ENCODE results near the gene RNF220.

RNF220 gene

GRCh38 chr1:44515416-44515815 is 110.4 kb downstream of the RNF220 start:
- in situ Hi-C loops (cut with MboI; ENCODE audit: low sequenced_read_pairs) = no loop called here

GRCh38 chr1:44519035-44519676 is 114.1 kb downstream of the RNF220 start:
- in situ Hi-C loops (cut with MboI; ENCODE audit: low sequenced_read_pairs) = no loop called here

DNA sequence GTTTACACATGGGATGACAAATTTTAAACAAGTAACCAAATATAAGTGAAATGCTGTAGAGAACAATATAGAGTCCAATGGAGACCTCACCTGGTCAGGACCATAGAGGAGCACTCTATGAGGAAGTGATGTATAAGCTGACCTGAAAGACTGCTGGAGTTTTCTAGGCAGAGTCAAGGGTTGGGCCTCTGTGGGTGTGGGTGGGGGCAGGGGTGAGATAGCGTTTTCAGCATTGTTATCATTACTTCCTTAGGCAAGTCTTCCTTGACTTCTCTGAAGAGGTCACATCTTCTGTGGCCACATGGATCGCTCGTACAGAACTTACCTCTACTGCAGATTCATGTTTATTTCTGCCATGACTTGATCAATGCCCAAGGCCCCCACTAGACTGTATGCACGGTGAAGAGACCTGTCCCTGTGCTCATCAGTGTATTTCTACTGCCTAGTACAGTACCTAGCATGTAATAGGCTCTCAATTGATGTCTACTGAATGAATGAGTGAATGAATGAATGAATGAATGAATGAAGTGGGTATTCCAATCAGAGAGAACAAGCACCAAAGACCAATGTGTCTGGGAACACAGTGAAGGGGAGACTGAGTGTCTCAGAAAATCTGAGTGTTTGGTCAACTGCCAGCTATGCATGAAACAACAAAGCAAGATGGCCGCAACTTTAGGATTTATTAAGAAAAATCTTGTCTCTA is 116.5 kb downstream of the RNF220 start:
- in situ Hi-C loops (cut with MboI; ENCODE audit: low sequenced_read_pairs) = no loop called here

DNA sequence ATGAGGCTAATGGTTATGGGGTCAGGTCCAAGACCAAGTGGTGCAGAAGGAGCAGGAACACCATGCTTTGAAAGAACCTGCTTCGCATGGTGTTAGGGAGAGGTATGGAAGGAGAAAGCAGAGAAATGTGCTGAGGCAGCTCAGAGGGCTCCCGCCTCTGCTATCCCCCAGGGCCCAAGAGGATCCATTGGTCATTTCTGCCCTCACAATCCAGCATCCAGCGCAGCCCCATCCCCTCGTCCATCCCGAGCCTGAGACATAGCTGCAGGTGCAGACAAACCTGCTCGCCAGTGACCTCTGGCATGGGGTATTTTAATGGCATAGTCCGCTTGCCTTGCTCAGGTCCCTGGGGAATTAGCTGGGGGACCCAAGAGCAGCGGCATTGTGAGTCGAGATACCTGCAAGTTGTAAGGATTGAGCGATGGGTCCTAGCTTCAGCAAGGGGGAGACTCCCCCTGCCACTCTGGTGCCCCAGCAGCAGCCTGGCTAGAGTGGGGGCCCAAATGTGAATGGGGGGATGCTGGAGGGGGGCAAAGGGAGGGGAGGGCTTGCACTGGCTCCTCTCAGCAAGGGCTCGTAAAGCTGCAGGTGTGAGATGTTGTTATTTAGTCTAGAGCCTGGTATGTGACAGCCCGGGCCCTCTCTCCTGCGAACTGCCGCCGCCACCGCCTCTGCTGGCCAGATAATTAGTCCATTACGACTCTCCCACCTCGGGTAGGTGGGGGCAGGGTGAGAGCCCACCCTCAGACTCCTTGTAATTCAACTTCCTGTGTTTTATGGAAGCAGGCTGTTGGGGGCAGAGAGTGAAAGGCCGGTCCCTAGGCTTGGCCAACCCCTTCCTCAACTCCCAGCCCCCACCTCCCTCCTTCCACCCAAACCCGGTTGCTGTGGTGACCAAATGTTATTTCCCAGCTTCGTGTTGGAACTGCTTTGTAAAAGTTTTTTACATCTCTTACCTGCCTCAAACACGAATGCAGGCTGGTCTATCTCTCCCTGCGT is 118.8 kb downstream of the RNF220 start:
- in situ Hi-C loops (cut with MboI; ENCODE audit: low sequenced_read_pairs) = no loop called here

DNA sequence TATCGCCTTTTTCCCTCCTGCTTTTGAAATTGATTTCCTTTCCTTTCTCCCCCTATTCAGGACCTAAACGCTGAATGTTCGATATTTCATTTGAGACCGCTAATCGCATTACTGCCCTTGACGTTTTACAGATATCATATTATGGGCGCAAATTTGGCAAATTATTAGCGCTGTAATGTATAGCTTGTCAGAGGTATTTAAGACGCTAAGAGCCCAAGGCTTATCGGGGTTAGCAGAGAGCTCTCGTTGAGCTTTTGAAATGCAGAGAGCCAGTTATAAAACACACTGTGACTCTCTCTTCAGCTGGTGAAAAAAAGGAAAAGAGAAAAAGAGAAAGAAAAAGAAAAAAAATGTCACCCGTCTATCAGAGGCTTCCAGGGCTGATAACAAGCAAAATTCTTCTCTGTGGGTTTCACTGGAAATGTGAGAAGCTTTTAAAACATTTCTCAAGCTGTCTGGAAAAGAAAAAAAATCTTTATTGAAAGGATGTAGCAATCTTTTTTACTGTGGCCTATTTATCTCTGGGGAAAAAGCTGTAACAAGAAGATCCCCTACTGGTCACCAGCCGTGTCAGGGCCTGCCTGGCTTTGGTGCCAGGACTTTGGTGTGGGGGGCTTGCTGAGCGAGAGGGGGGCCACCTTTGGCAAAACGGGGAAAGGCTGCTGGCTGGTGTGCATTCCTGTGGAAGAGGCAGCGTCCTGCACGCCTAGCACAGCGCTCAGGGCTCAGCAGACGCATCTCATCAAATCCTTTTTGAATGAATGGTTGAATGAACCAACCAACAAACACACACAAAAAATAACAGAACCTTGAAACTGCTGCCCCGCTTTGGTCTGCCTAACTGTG is 119.8 kb downstream of the RNF220 start:
- in situ Hi-C loops (cut with MboI; ENCODE audit: low sequenced_read_pairs) = no loop called here

DNA sequence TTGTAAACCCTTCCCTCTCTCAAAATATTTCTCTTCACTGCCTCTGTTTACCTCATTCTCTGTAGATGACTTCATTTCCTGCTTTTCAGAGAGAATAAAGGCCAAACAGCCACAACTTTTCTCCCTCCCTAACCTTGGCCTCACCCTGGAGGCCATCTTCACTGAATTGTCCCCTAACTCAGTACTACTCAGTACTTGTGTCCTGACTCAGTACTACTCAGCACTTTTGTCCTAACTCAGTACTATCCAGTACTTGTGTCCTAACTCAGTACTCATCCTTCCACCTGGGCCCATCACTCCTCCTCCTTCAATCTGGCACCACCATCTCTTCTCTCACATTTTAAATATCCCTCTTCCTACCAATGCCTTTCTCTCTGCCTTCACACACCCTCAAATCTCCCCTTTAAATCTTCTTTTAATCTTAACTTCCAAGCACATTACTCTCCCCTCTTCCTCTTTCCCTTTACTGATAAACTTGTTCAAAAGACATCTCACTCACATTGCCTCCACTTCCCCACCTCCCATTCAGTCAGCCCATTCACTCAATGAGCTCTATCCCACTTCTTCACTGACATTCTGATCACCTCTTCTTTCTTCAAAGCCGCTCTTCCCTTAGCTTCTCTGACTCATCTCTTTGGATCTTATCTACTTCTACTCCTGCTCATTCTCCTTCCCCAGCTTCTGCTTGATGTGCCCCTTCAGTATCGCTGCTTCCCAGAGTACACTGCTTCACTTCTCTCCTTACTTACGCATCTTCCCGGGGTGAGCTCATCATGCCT is 121.4 kb downstream of the RNF220 start:
- in situ Hi-C loops (cut with MboI; ENCODE audit: low sequenced_read_pairs) = no loop called here

DNA sequence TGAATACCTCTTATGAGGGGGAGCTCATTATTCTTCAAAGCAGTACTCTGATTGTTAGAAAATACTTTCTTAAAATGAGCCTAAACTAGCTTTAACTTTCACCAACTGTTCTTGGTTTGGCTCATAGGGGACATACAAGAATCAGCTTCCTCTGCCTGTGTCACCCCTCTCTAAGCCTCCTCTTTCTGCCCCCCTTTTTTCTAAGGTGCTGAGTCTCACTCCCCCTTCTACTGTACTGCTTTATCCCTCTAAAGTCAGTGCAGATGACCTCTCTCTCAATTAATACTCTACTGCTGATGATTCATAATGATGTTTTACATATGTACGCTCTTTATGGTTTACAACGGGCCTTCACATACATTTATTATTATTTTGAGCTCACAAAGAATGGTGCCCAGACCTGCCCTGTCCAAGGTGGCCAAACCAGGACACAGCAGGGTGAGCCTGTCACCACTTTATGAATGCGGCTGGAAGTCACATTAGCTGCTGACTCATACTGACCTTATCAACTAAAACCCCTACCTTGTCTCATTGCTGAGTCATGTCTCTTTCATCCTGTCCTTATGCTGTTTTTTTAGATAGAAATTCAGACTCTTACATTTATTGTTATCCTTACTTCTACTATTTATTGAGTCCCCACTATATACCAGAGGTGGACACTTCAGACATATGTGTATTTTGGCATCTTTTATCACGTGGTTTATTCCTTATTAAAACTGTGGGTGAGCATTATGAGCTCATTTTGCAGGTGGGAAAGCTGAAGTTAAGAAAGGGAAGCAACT is 126.9 kb downstream of the RNF220 start:
- in situ Hi-C loops (cut with MboI; ENCODE audit: low sequenced_read_pairs) = no loop called here

DNA sequence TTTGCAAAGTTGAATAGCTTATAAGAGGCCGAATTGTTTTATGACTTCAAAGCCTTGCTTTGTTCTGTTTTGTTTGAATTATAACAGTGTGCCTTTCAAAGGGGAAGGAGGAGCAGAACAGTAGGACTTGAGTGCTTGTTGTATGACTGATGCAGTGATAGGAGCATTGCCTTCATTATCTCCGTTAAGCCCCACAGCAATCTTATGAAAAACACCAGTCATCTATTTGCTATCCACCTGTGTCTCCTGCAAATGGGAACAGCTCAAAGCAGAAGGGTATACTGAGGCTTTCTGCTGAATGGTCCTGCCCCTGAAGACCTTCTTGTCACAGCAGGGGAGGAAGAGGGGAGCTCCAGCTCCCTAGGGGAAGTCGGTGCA is 127.5 kb downstream of the RNF220 start:
- in situ Hi-C loops (cut with MboI; ENCODE audit: low sequenced_read_pairs) = no loop called here

- in situ Hi-C loops (cut with MboI; ENCODE audit: low sequenced_read_pairs) = no loop called here
Measured at GRCh38 chr1:44534771-44535170, 129.7 kb downstream of the RNF220 start.

DNA sequence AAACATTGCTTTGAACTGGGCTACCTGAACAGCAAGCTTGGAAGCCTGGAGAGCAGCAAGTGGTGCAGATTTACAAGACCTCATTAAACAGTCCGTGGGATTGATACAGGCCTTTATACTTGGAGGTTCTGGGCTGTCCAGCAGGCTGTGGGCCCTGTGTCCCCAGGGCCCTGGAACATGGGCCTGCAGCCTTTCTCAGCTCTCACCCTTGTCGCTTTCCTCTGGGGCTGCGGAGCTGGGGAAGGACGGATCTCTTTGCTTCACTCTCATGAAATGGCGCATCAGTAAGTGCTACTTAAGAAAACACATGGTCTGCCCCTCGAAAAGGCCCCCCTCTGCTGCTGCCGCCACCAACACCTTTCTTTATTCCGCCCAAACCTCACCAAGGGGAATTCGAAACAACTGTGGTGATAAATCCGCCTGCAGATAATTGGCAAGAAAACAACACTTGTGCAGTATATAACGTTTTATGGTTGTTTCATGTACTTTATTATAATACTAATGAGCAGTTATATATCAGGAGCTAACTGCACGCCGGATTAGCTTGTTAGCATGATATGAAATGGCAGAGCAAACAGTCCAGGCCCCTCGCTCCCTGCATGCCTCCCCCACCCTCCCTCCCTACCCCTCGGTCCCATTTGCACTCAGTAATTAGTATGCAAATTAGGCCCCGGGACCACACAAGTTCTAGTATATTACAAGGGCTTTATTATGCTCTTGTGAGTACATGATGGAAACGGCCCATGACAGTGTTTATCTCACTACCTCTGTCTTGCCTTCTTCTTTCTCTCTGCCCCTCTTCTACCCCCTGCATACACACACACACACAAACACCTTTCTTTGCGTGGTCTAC is 131.5 kb downstream of the RNF220 start:
- in situ Hi-C loops (cut with MboI; ENCODE audit: low sequenced_read_pairs) = no loop called here

DNA sequence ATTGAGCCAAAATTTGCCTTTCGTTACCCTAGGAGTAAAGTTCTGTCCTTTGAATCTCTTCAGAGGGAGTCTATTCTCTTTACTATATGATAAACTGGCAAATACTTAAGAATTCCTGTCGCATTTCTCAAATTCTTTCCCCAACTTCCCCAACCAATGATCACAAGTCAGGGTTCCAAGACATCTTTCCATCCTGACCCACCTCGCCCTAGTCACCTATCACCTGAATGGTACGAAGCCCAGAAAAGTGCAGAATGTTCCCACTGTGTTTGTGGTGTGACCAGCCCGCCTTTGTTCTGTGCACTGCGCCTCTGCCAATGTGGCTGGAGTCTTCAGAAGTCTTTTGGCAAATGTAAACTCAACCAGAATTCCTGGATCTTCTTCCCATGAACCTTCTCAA is 132.5 kb downstream of the RNF220 start:
- in situ Hi-C loops (cut with MboI; ENCODE audit: low sequenced_read_pairs) = no loop called here

DNA sequence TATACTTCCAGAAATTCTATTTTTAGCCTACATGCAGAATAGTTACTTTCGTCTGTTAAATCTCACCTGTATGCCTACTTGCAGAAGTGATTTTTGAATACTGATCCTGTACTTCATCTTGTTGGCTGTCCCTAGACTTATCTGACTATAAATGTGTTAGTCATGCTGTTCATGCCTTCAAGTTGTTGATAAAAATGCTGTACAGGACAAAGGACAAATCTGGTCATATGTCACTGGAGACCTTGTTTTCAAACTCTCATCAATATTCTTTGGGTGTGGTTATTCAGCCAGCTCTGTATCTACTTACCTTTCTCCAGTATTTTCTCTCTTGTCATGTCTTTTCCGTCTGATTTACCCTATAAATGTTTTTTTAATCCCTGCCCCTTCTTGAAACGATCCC is 132.9 kb downstream of the RNF220 start:
- in situ Hi-C loops (cut with MboI; ENCODE audit: low sequenced_read_pairs) = no loop called here

DNA sequence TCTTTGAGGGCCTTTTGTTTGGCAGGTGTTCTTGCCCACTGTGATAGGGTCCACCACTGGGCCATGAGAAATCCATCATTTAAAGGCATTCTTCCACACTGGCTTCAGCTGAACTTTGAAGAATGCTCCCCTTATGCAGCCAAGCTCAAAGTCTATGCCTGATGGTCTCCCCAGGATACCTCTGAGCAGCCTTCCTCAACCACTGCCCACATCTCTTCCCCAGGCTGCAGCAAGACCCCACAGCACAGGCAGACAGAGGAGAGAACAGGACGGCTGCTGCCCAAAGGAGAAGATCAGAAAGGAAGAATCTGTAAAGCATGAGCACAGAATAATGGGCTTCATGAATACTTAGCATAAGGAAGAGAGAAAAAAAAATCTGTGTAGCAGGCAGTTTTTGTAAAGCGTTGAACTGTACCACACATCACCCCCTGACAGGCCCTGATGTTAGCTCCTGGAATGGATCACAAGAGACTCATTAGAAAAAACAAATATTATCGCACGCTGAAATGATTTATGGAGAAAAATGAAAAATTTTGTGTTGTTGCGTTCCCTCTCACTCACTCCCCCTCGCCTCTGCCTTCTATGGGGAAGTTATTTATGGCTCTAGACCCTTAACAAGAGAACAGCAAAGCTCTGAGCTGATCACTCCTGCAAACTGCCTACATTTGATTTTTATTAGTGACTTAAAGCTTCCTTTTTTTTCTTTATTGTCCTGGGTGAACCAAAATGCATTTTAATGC is 135.1 kb downstream of the RNF220 start:
- in situ Hi-C loops (cut with MboI; ENCODE audit: low sequenced_read_pairs) = no loop called here

DNA sequence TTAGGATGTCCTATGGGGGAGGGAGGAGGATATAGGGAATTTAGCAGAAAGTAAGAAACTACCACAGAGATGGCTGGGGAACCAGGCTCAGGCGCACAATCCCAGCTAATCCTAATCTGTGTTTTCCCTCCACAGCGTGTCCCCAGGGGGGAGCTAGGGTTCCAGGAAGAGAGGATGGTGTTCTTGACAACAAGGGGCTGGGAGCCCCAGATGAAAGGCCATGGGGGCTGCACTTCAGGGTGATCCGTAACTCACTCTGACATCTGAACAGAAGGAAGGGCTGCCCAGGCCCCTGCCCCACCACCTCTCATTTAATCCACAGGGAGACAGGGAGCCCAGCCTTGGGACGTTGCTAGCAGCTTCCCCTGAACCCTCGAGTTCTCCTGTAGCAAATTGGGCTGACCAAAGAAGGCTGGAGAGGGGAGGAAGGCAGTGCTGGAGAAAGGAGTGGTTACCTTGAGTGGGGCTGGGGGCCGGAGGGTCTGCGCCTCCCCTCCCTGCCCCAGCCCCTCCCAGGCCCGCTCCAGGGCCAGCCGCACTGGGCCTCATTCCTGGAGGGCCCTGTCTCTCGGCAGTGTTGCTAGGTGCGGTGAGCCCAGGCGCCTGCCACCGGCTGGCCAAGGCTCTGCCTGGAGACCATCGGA is 137.5 kb downstream of the RNF220 start:
- in situ Hi-C loops (cut with MboI; ENCODE audit: low sequenced_read_pairs) = no loop called here

GRCh38 chr1:44543064-44543744 is 138.1 kb downstream of the RNF220 start:
- in situ Hi-C loops (cut with MboI; ENCODE audit: low sequenced_read_pairs) = no loop called here

DNA sequence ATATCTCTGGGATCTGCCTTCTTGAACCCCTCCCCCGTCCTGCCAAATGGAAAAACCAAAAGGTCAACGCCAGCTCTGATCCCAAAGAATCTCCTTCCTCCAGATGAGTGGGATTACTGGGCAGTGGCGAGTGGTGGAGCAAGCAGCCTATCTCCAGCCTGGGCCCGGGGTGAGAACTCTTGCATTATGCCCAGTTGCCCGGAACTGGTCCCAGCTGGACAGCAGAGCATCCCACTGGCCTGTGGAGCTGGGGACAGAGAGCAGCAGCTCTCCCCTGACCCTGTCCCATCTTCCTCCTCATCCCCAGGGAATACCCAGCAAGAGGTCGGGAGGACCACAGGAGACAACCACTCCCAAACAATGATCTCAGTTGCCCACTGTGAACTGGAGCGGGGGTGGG is 138.7 kb downstream of the RNF220 start:
- in situ Hi-C loops (cut with MboI; ENCODE audit: low sequenced_read_pairs) = no loop called here

- in situ Hi-C loops (cut with MboI; ENCODE audit: low sequenced_read_pairs) = no loop called here
Measured at GRCh38 chr1:44544960-44545359, 139.9 kb downstream of the RNF220 start.

Data from HL-60/S4 treated with phorbol 12-myristate 13-acetate at 8.2 ng/mL for 4 days and 3 days (cell line).